ENCODE measurements around the gene PLD3. TPM values are rescaled to one million over a fixed set of nuclear protein-coding genes. Genes with fewer than 3 reads are reported as not detected.

PLD3 gene
- total and polyA plus RNA-seq, 3 donors from 2014 or later, result 219 to 533 (median 277) TPM

- no peaks in the 10 kb centered on the region for H3K36me3 ChIP-seq (ENCODE audit: low read depth, missing control alignments)
- intact Hi-C loops (cut with DNase I; ENCODE audit: low total_unique reads), result no loop called here
- no peak for DNase-seq
- TF ChIP-seq POLR2A (IDR thresholded peaks at IDR 0.05) (no peak), CTCF (IDR thresholded peaks at IDR 0.05) (no peak)
- H3K4me3 ChIP-seq, result no peak within 1 kb of the TSS
- no peaks in the 10 kb centered on the region for H3K27me3 ChIP-seq
- H3K9me3 ChIP-seq, result no peaks in the 10 kb centered on the region
- no peak within 1 kb of the TSS for H3K27ac ChIP-seq
- 51 to 61% methylated on average over 14 to 18 of the region's 18 CpGs for WGBS, 2 donors
- H3K4me1 ChIP-seq, result peaks cover 15% of the 10 kb centered on the region
Observed at GRCh38 chr19:40413291-40413845, 64.9 kb downstream of the PLD3 start, which contains the start of gene PRX. Gene PRX (minus strand): TSS chr19:40413378. CDS start chr19:40407932, 5,446 bp downstream.

- 92 to 94% methylated on average over 8 to 21 of the region's 21 CpGs for WGBS, 2 donors
- Histone ChIP-seq H3K27ac (no peak overlapping the region), H3K36me3 (ENCODE audit: low read depth, missing control alignments) (no peaks in the 10 kb centered on the region), H3K4me1 (peaks cover 15% of the 10 kb centered on the region), H3K27me3 (no peaks in the 10 kb centered on the region), H3K4me3 (no peak overlapping the region), H3K9me3 (no peaks in the 10 kb centered on the region)
- intact Hi-C loops (cut with DNase I; ENCODE audit: low total_unique reads), result no loop called here
- no peak for DNase-seq
- TF ChIP-seq CTCF (IDR thresholded peaks at IDR 0.05), result no peak
- no peak for TF ChIP-seq POLR2A (IDR thresholded peaks at IDR 0.05)
Observed at GRCh38 chr19:40414542-40415535, 66.3 kb downstream of the PLD3 start.

GRCh38 chr19:40415768-40416167, 67.3 kb downstream of the PLD3 start:
- no peaks in the 10 kb centered on the region for H3K36me3 ChIP-seq (ENCODE audit: low read depth, missing control alignments)
- H3K4me1 ChIP-seq, result peaks cover 15% of the 10 kb centered on the region
- H3K4me3 ChIP-seq, result no peak overlapping the region
- TF ChIP-seq POLR2A (IDR thresholded peaks at IDR 0.05) (no peak), CTCF (IDR thresholded peaks at IDR 0.05) (no peak)
- intact Hi-C loops (cut with DNase I; ENCODE audit: low total_unique reads), result no loop called here
- 90 to 94% methylated on average over 2 of the region's 2 CpGs for WGBS, 2 donors
- H3K27ac ChIP-seq, result no peak overlapping the region
- H3K9me3 ChIP-seq, result no peaks in the 10 kb centered on the region
- H3K27me3 ChIP-seq, result no peaks in the 10 kb centered on the region
- DNase-seq, result no peak

GRCh38 chr19:40416918-40417642, 68.6 kb downstream of the PLD3 start:
- whole genome bisulfite sequencing, 2 donors, result 37 to 50% methylated on average over 13 to 16 of the region's 16 CpGs

More at GRCh38 chr19:40416918-40417642, 68.6 kb downstream of the PLD3 start:
- H3K4me1 ChIP-seq, result peaks cover 15% of the 10 kb centered on the region
- TF ChIP-seq POLR2A (IDR thresholded peaks at IDR 0.05), result no peak
- no peak for TF ChIP-seq CTCF (IDR thresholded peaks at IDR 0.05)
- peak overlapping the region; percentile 71 to 91 for H3K27ac ChIP-seq
- no peaks in the 10 kb centered on the region for H3K36me3 ChIP-seq (ENCODE audit: low read depth, missing control alignments)
- no peaks in the 10 kb centered on the region for H3K9me3 ChIP-seq
- intact Hi-C loops (cut with DNase I; ENCODE audit: low total_unique reads), result no loop called here
- no peaks in the 10 kb centered on the region for H3K27me3 ChIP-seq
- peak; percentile 53 for DNase-seq
- H3K4me3 ChIP-seq, result no peak overlapping the region
